Suppressor macrophage treated with lipopolysaccharide for 1 hour (primary cell): ENCODE results near the gene IGBP1.
"Not testable (repeated sequence)": the region's sequence is repeated elsewhere in the genome, so short reads cannot be mapped to it uniquely, and the experiment has no call there.

ENCODE experiments used
- DNase-seq, 3 donors: peaks; one replicate each; pipeline ENCODE4 v3.0.0-alpha.2; 2020 to 2022

The IGBP1 gene

DNA sequence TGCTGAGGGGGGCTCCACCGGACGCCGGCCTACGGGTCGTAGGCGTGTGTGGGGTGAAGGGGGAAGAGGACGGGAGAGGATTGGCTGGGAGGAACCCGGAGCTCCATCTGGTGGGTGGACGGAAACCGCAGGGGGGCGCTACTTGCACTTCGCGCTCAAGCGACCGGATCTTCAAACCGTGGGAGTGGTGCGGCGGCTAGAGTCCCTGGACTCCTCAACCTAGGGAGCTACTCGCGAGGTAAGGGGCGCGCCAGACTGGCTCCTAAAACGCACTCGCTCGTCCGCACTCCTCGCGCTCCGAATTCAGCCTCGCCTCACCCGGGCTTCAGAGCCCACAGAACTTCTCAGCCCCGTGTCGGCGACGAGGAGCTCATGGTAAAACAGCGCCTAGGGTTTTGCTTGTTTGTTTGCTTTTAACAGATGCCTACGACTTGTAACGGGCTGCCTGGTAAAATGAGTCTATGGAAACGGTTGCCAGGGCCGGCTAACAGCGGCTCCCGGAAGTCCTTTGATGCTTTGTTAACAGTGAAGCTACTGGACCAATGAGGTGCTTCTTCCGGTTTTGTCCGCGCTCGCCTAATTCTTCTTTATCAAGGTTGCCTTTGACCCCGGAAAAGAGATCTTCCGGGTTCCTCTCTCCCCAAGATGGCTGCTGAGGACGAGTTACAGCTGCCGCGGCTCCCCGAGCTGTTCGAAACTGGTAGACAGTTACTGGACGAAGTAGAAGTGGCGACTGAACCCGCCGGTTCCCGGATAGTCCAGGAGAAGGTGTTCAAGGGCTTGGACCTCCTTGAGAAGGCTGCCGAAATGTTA lies at the start of gene IGBP1:
Gene IGBP1, plus strand, starts transcription at position 145 of the 813 bp plus-strand sequence. Its CDS starts 501 bp downstream, at position 646.
- peak; percentile 82 to 89 (median 86) for DNase-seq

DNA sequence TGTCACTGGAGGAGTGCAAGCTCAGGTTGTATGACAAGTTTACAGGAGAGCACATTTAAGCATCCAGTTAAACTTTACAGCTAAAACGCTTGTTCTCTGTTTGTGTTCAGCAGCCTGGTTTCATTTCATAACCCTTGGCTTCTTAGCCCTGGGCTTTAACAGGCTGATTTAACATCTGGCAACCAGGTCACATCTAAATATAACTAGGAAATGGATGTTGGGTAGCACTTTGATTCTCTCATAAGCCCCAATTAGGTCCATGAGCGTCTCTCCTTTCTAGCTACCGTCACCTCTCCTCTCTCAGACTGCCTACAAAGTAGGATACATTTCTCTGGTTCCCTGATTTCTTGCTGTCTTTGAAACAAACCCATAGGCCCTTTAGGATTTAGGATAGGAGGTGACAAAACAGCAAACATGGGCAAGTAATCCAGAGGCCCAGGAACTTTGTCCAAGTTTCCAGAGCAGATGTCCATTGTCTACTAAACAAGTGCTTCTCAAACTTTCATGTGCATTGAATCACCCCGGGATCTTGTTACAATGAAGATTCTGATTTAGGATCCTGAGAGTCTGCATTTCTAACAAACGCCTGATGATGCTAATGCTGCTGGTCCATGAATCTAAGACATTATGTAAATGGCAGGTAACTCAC lies 48.5 kb upstream of the IGBP1 start:
- no peak for DNase-seq

DNA sequence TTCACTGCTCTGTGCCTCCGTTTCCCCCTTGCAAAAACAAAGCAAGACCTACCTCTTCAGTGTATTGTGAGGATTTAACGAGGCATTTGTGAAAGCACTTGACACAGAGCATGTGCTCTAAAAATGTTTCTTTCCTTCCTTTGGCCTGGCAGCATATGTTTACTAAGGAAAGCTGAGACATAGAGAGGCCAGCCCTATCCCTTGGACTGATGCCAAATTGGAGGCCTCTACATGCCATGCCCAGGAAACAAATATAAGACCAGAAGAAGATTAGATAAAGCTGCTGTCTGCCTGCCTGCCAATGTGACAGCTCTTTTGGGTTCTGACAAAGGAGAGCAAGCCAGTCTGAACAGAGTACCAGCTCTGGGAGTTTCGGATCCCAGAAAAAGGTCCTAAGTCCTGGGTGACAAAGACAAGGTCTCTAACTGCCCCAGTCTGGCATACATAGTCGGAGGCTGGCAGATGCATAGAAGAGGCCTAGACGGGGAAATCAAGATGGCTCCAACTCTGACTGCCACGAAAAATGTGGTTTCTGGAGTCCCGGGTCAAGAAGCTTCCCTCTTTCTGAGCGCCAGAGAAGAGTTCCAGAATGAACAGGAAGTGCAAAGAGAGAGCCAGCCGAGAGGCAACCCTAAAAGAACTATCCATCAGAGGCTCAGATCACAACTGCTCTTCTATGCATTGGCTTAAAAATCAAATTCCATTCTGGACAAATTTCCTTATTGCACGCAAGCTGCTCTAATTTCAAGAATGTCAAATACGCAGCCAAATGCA lies 45.2 kb upstream of the IGBP1 start:
- no peak for DNase-seq

DNA sequence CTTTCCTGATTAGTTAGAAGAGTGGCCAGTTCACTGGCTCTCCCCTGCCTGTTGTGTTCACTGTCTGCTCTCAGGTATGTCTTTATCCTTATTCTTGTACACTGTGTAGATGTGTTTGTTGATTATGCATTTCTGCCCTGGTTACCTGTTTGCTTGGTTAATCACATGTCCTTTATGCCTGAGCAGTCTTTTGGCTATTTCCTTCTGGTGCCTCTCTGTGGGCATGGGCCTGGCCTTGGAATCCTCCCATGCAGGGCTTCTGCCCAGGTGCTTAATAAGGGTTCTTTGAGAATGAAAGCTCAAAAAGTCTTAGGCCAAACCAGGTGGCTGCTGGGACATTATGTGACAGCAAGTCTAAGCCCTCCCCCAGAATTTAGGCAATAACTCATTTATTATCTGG lies 44.5 kb upstream of the IGBP1 start:
- no peak for DNase-seq

GRCh38 chrX:70089604-70090297 lies 43.5 kb upstream of the IGBP1 start:
- no peak for DNase-seq

- DNase-seq = no peak
Measured at GRCh38 chrX:70092247-70092646, 41.0 kb upstream of the IGBP1 start.

DNA sequence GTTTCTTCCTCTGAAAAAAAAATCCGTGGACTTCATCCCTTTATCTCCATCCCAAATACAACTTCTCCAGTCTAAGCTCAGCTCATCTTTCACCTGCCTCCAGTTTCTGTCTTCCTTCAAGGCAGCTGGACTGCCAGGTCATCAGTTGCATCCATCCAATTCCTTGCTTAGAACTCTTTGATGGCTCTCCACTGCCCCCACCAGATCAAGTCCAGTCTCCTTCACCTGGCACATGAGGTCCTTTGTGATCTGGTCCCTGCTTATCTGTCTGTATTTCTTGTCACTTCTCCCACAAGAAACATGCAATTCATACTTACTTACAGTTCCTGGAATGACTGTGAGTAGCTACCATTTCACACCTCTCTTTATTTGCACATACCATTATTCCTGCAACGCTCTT lies 37.2 kb upstream of the IGBP1 start:
- DNase-seq = no peak

DNA sequence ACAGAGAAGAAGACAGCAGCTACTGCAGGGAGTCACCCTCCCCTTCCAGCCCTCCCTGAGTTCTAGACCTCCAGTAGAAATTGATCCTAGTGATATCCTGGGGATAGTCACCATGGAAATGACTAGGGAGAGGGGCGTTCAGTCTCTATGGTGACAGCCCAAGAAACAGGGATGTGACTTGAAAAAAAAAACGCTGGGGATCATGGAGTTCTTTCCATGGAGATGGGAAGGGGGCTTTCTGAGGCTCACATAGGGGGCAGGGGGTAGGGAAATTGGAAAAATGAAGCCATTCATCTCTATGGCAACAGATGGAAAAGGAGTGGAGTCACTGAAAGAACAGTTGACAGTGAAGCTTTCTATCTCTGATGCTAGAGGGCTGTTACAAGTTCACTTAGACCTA lies 28.0 kb upstream of the IGBP1 start:
- no peak for DNase-seq

- DNase-seq = not testable (repeated sequence)
Measured at GRCh38 chrX:70111436-70112026, 21.7 kb upstream of the IGBP1 start.

- DNase-seq = no peak
Measured at GRCh38 chrX:70117738-70118137, 15.5 kb upstream of the IGBP1 start.

DNA sequence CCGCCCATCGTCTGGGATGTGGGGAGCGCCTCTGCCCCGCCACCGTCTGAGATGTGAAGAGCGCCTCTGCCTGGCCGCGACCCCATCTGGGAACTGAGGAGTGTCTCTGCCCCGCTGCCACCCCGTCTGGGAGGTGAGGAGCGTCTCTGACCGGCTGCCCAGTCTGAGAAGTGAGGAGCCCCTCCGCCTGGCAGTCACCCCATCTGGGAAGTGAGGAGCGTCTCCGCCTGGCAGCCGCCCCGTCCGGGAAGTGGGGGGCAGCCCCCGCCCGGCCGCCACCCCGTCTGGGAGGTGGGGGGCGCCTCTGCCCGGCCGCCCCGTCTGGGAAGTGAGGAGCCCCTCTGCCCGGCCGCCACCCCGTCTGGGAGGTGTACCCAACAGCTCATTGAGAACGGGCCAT lies 10.2 kb upstream of the IGBP1 start:
- not testable (repeated sequence) for DNase-seq

- DNase-seq = no peak
Measured at GRCh38 chrX:70124678-70125077, 8.6 kb upstream of the IGBP1 start.

- DNase-seq = no peak
Measured at GRCh38 chrX:70128071-70128470, 5.2 kb upstream of the IGBP1 start.

- DNase-seq = no peak
Measured at GRCh38 chrX:70129816-70130215, 3.4 kb upstream of the IGBP1 start.

DNA sequence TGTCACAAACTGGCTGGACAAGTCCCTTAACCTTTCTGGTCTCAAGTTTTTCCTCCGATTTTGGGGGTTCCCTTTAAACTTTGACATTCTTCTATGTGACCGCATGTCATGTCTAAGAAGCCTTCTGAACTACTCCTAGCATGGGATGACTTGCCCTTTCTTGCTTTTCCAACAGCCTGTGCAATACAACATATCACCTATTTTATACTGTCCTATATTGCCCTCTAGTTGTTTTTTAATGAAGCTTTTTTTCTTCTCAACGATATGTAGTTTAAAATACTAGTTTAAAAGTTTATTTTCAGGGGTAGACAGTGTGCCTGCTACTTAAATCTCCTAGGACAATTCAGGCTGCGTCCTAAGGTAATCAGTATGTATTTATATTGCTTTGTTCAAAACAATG lies 1.0 kb upstream of the IGBP1 start:
- DNase-seq = peak in 2 of 3 donors; percentile 2 to 18

DNA sequence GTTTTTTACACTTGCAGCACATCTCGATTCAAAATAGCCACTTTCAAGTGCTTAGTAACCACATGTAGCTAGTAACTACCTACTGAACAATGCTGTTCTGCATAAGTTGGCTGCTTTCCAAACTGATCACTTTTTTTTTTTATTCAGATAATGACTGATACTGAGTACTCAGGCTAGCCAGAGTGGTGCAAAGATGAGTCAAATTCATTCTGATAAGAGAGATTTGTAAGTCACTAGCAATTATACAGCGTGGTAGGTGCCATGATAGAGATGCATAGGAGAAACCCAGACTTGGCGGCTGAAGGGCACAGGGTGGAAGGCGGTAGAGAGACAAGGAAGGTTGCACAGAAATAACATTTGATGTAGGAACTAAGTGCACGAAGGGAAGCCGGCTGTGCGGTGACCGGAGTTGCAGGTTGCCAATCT lies 357 bp upstream of the IGBP1 start:
- DNase-seq = no peak

- peak in 1 of 3 donors; percentile 1 for DNase-seq
Measured at GRCh38 chrX:70134116-70134477, 850 bp downstream of the IGBP1 start.

GRCh38 chrX:70138622-70139021 lies 5.4 kb downstream of the IGBP1 start:
- no peak for DNase-seq

DNA sequence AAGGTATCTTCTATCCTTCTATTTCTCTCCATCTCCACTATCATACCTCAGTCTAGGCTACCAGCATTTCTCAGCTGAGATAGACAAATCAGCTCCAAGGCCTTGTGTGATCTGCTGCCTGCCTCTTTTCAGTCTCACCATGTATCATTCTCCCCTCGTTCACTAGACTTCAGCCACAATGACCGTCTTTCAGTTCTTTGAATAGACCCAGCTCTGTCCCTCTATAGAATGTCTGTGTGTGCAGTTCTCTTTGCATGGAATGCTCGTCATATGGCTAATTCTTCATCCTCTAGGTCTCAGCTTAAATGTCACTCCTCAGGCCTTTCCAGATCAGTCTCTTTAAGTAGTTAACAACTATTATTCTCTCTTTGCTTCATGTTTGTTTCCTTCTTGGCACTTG lies 6.5 kb downstream of the IGBP1 start:
- DNase-seq = no peak

- no peak for DNase-seq
Measured at GRCh38 chrX:70141373-70141772, 8.1 kb downstream of the IGBP1 start.

DNA sequence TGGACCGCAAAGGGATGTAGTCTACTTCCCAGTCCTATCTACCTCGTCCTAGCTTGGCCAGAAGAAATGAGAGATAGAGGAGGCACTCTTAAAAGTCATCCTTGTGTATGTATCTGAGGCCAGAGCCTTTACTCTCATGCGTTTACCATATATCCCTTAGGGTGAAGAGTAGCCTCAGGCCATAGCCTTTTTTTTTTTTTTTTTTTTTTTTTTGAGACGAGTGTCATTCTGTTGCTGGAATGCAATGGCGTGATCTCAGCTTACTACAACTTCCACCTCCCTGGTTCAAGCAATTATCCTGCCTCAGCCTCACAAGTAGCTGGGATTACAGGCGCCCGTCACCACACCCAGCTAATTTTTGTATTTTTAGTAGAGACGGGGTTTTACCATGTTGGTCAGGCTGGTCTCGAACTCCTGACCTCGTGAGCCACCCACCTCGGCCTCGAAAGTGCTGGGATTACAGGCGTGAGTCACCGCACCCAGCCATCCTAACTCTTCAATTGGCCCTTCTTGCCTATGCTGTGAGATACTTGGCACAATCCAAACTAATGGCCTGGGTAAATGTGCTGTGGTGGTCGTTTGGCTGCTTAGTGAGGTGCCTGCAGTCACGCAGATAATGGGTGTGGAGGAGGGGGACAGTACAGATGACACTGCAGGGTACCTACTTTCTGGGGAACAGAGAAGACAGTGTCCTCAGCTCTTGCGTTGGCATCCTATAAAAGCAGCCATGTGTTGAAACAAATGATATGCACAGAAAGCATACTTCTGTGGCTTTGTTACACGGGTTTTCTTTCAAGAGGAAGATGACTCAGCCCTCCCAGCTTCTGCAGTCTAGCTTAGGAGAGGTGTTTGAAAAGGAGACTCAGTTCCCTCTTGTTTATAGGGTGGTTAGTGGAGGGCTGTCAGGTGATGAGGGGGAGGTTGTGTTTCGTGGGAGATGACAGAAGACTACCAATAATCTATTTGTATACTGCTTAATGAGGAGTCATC lies 33.6 kb downstream of the IGBP1 start:
- DNase-seq = no peak
